WI38 (cell line): ENCODE measurements around the gene RAD9B.
"Not testable (repeated sequence)": the region's sequence is repeated elsewhere in the genome, so short reads cannot be mapped to it uniquely, and the experiment has no call there.

ENCODE experiments used
- H3K4me3 ChIP-seq: 2 replicates; pipeline ENCODE4 v1.5.1; 2011; ENCODE audit warnings: low read depth, mild to moderate bottlenecking, control low read depth, low read length
- CTCF ChIP-seq: IDR thresholded peaks from 2 replicates; pipeline ENCODE4 v1.5.1; 2012; ENCODE audit warnings: low read depth, mild to moderate bottlenecking, control low read depth, low read length

RAD9B gene

GRCh38 chr12:110501752-110502738, at the start of gene RAD9B, which contains the start of gene VPS29:
Gene RAD9B, plus strand, starts transcription at chr12:110502331. Its CDS starts 7 bp downstream, at chr12:110502338.
Gene VPS29, minus strand, starts transcription at chr12:110502111. Its CDS starts 60 bp downstream, at chr12:110502051.
- H3K4me3 ChIP-seq, result peak within 1 kb of the TSS; percentile 74
- TF ChIP-seq CTCF, result no peak

DNA sequence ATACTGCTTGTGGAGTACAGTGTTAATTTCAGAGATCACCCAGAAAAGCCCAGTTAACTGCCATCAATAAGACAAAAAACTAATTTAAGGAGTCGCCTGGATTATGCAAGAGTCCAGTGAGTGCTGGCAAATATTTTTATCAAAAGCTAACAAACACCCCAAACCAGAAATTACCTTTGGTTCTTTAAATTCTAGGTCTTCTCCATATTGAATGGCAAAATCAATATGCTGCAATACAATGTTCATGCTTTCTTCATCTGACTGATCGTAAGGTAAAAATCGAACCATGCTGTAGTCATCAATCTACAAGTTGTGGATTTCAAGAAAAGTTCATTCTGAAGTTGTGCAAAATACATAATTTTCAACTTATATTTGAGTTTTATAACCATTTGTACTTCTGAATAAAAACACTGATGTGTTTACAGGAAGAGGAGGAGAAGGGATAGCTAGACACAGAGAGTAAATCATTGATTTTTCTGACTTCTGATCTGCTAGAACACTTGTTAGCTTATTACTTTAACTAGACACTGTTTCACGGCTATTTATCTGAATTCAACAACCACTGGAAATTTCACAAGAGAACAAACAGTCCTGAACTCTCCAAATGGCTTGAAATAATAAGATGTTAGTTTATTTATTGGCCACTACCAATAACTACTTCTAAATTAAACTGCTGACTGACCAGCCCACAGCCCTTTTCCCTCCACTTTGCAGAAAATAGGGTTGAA, 48.4 kb upstream of the RAD9B start:
- no peak overlapping the region for H3K4me3 ChIP-seq
- TF ChIP-seq CTCF, result no peak

DNA sequence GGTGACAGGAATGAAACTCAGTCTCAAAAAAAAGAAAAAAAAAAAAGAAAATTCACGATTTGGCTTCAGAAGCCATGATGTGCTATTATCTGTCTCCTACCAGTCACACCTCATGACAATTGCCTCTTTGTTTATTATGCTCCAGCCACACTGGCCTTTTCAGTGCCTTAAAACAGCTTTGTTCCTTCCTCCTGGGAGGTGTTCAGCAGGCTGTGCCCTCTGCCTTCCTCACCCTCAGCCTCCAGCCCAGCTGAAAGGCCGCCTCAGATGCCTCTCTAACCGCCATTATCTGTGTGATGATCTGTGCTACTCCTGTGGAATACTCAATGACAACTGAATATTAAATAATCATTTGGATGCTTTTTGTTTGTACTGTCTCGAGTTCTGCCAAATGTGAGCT, 43.4 kb upstream of the RAD9B start:
- no peak for TF ChIP-seq CTCF
- H3K4me3 ChIP-seq, result no peak overlapping the region

DNA sequence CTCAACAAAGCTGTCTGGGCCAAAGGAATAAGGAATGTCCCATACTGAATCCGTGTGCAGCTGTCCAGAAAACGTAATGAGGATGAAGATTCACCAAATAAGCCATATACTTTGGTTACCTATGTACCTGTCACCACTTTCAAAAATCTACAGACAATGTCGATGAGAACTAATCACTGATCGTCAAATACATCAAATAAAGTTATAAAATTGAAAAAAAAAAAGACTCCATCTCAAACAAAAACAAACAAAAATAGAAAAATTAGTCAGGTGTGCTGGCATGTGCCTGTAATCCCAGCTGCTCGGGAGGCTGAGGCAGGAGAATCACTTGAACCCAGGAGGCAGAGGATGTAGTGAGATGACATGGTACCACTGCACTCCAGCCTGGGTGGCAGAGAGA, 40.9 kb upstream of the RAD9B start:
- not testable (repeated sequence) for H3K4me3 ChIP-seq

DNA sequence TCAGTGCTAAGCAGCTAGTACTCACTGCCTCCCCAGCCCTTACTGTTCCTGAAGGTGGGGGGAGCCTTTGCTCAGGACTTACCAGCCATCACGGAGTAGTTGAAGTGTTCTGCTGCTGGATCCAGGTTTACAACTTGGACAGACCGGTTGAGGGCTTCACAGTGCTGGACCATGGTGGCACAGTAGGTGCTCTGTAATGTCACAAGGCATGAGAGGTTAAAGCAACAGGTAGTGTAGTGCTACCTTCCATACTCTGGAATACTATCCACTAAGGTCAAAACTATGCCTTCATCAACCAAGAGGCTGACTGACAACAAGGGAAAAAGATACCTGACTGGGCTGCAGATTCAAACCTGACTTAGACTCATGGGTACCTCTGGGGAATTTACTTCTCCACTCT, 37.1 kb upstream of the RAD9B start:
- no peak for TF ChIP-seq CTCF
- no peak overlapping the region for H3K4me3 ChIP-seq

- H3K4me3 ChIP-seq, result not testable (repeated sequence)
Measured at GRCh38 chr12:110465765-110466164, 36.4 kb upstream of the RAD9B start.

- no peak for TF ChIP-seq CTCF
- 0 out of 2 replicates have a peak overlapping the region, but pooled peaks have one; percentile 68 for H3K4me3 ChIP-seq
Measured at GRCh38 chr12:110466791-110467190, 35.3 kb upstream of the RAD9B start.

DNA sequence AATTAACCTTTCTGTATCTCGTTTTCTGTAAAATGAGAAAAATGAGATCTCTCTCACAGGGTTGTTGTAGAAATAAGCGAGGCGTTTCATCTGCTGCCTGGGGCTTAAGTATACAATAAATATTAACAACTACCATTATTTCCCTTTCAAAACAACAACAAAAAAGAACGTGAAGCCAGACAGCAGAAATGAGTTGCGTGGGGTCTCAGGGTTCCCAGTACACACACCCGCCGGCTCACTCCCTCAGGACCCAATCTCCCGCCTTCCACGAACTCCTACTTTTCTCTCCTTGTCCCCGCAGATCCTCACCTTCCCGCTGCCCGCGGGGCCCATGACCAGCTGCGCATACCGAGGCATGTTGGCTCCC, 34.3 kb upstream of the RAD9B start:
- no peak for TF ChIP-seq CTCF

More for the DNA sequence above, 34.3 kb upstream of the RAD9B start:
- H3K4me3 ChIP-seq, result peak overlapping the region; percentile 68
